Endometrium (tissue), 2 donors: ENCODE results near the gene MBTPS2.
"Not testable (repeated sequence)": the region's sequence is repeated elsewhere in the genome, so short reads cannot be mapped to it uniquely, and the experiment has no call there.

Source experiments
- FAIRE-seq: peaks from 2 replicates; lab custom pipeline; 2012; peaks lifted over from hg19 to GRCh38; lab: Jason Lieb, UNC
- donor health status: control.
- donor health status: control.

The MBTPS2 gene

GRCh38 chrX:21856504-21856903 lies 17.1 kb downstream of the MBTPS2 start:
- FAIRE-seq: no peak

- FAIRE-seq: no peak
Measured at GRCh38 chrX:21863241-21863640, 23.8 kb downstream of the MBTPS2 start.

GRCh38 chrX:21865436-21865835 lies 26.0 kb downstream of the MBTPS2 start:
- FAIRE-seq: peak; percentile 37

- FAIRE-seq: no peak
Measured at GRCh38 chrX:21870494-21870893, 31.1 kb downstream of the MBTPS2 start.

- no peak for FAIRE-seq
Measured at GRCh38 chrX:21873063-21873775, 33.8 kb downstream of the MBTPS2 start.

GRCh38 chrX:21874182-21874581 lies 34.8 kb downstream of the MBTPS2 start:
- not testable (repeated sequence) for FAIRE-seq

- FAIRE-seq: no peak
Measured at GRCh38 chrX:21875013-21875412, 35.6 kb downstream of the MBTPS2 start.

- no peak for FAIRE-seq
Measured at GRCh38 chrX:21881881-21882574, 42.6 kb downstream of the MBTPS2 start.

GRCh38 chrX:21883258-21883657 lies 43.8 kb downstream of the MBTPS2 start:
- FAIRE-seq: no peak

GRCh38 chrX:21885568-21885967 lies 46.2 kb downstream of the MBTPS2 start:
- no peak for FAIRE-seq

GRCh38 chrX:21905313-21905712 lies 65.9 kb downstream of the MBTPS2 start:
- no peak for FAIRE-seq

GRCh38 chrX:21905953-21906352 lies 66.5 kb downstream of the MBTPS2 start:
- FAIRE-seq: no peak

- no peak for FAIRE-seq
Measured at GRCh38 chrX:21907260-21907659, 67.8 kb downstream of the MBTPS2 start.

- FAIRE-seq: no peak
Measured at GRCh38 chrX:21911481-21911880, 72.1 kb downstream of the MBTPS2 start.

- FAIRE-seq: no peak
Measured at GRCh38 chrX:21912220-21912619, 72.8 kb downstream of the MBTPS2 start.

- no peak for FAIRE-seq
Measured at GRCh38 chrX:21912989-21913388, 73.6 kb downstream of the MBTPS2 start.

GRCh38 chrX:21926116-21926515 lies 86.7 kb downstream of the MBTPS2 start:
- peak; percentile 59 for FAIRE-seq

GRCh38 chrX:21926527-21927278 lies 87.3 kb downstream of the MBTPS2 start:
- FAIRE-seq: peak; percentile 39

- no peak for FAIRE-seq
Measured at GRCh38 chrX:21929209-21929608, 89.8 kb downstream of the MBTPS2 start.

- FAIRE-seq: no peak
Measured at GRCh38 chrX:21930986-21931385, 91.6 kb downstream of the MBTPS2 start.

GRCh38 chrX:21932292-21933002 lies 93.0 kb downstream of the MBTPS2 start:
- no peak for FAIRE-seq

- no peak for FAIRE-seq
Measured at GRCh38 chrX:21933077-21933476, 93.7 kb downstream of the MBTPS2 start.
